ENCODE data around the gene ZNF695.
"Not testable (repeated sequence)": the region's sequence is repeated elsewhere in the genome, so short reads cannot be mapped to it uniquely, and the experiment has no call there.

Gene ZNF695

GRCh38 chr1:247007511-247008405 is at the start of gene ZNF695:
TSS of gene ZNF695 (minus strand) at chr1:247008057. CDS start at chr1:247007908, 149 bp downstream.
- peak; percentile 99 for DNase-seq (ENCODE audit: low spot score)

- DNase-seq (ENCODE audit: low spot score) = no peak
These were observed 48.2 kb upstream of the ZNF695 start for GRCh38 chr1:247056071-247056470.

- peak; percentile 69 for DNase-seq (ENCODE audit: low spot score)
These were observed 47.1 kb upstream of the ZNF695 start for GRCh38 chr1:247054992-247055415.

GRCh38 chr1:247047702-247048101 is 39.8 kb upstream of the ZNF695 start:
- no peak for DNase-seq (ENCODE audit: low spot score)

GRCh38 chr1:247047260-247047659 is 39.4 kb upstream of the ZNF695 start:
- DNase-seq (ENCODE audit: low spot score) = no peak

- no peak for DNase-seq (ENCODE audit: low spot score)
These were observed 35.5 kb upstream of the ZNF695 start for GRCh38 chr1:247043406-247043805.

GRCh38 chr1:247037511-247038320 is 29.9 kb upstream of the ZNF695 start:
- DNase-seq (ENCODE audit: low spot score) = no peak

GRCh38 chr1:247032306-247032705 is 24.4 kb upstream of the ZNF695 start:
- DNase-seq (ENCODE audit: low spot score) = not testable (repeated sequence)

- not testable (repeated sequence) for DNase-seq (ENCODE audit: low spot score)
These were observed 16.8 kb upstream of the ZNF695 start for GRCh38 chr1:247024658-247025057.

- no peak for DNase-seq (ENCODE audit: low spot score)
These were observed 5.5 kb upstream of the ZNF695 start for GRCh38 chr1:247013391-247013790.

GRCh38 chr1:247008406-247008799 is 546 bp upstream of the ZNF695 start:
- no peak for DNase-seq (ENCODE audit: low spot score)

GRCh38 chr1:247004081-247004480 is 3.8 kb downstream of the ZNF695 start:
- not testable (repeated sequence) for DNase-seq (ENCODE audit: low spot score)

- DNase-seq (ENCODE audit: low spot score) = no peak
These were observed 18.0 kb downstream of the ZNF695 start for GRCh38 chr1:246989901-246990300.

GRCh38 chr1:246988316-246988715 is 19.5 kb downstream of the ZNF695 start:
- DNase-seq (ENCODE audit: low spot score) = no peak

GRCh38 chr1:246987083-246987690 is 20.7 kb downstream of the ZNF695 start:
- DNase-seq (ENCODE audit: low spot score) = peak; percentile 26

- DNase-seq (ENCODE audit: low spot score) = no peak
These were observed 29.1 kb downstream of the ZNF695 start for GRCh38 chr1:246978785-246979184.

- DNase-seq (ENCODE audit: low spot score) = no peak
These were observed 29.6 kb downstream of the ZNF695 start for GRCh38 chr1:246978281-246978680.

GRCh38 chr1:246971969-246972368 is 35.9 kb downstream of the ZNF695 start:
- DNase-seq (ENCODE audit: low spot score) = no peak

GRCh38 chr1:246971090-246971721 is 36.7 kb downstream of the ZNF695 start:
- peak; percentile 66 for DNase-seq (ENCODE audit: low spot score)

GRCh38 chr1:246969621-246970020 is 38.2 kb downstream of the ZNF695 start:
- no peak for DNase-seq (ENCODE audit: low spot score)

- DNase-seq (ENCODE audit: low spot score) = no peak
These were observed 41.4 kb downstream of the ZNF695 start for GRCh38 chr1:246966502-246966901.
